VCaP (cell line): ENCODE results near the gene WFIKKN2.
"Not testable (repeated sequence)": the region's sequence is repeated elsewhere in the genome, so short reads cannot be mapped to it uniquely, and the experiment has no call there.

ENCODE experiments used
- H3K27ac ChIP-seq: fragments of 450-650 bp; 2 replicates; pipeline ENCODE4 v1.5.1; 2017
- TF ChIP-seq, protein P1 (sequence below): fragments of 450-650 bp; conservative IDR thresholded peaks from 2 replicates; pipeline ENCODE4 v1.5.1; 2017; ENCODE audit warnings: mild to moderate bottlenecking, moderate library complexity

Gene WFIKKN2

DNA sequence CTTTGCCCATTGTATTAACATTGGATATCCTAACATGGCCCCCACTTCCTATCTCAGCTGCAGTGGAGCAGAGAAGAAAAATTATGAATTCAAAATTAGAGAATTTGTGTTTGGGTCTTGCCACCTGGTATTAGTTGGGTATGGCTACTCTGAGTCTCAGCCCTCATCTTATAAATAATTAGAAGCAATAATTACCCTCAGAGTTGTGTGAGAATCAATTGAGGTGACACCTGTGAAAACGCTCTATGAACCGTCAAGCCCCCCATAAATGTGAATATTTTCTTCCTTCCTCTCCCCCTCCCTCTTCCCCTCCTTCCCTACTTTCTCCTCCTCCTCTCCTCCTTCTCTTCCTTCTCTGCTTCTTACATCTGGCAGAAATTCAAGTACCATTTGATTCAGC is 39.7 kb downstream of the WFIKKN2 start:
- no peak overlapping the region for H3K27ac ChIP-seq
- TF ChIP-seq, protein P1, sequence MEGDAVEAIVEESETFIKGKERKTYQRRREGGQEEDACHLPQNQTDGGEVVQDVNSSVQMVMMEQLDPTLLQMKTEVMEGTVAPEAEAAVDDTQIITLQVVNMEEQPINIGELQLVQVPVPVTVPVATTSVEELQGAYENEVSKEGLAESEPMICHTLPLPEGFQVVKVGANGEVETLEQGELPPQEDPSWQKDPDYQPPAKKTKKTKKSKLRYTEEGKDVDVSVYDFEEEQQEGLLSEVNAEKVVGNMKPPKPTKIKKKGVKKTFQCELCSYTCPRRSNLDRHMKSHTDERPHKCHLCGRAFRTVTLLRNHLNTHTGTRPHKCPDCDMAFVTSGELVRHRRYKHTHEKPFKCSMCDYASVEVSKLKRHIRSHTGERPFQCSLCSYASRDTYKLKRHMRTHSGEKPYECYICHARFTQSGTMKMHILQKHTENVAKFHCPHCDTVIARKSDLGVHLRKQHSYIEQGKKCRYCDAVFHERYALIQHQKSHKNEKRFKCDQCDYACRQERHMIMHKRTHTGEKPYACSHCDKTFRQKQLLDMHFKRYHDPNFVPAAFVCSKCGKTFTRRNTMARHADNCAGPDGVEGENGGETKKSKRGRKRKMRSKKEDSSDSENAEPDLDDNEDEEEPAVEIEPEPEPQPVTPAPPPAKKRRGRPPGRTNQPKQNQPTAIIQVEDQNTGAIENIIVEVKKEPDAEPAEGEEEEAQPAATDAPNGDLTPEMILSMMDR = no peak

DNA sequence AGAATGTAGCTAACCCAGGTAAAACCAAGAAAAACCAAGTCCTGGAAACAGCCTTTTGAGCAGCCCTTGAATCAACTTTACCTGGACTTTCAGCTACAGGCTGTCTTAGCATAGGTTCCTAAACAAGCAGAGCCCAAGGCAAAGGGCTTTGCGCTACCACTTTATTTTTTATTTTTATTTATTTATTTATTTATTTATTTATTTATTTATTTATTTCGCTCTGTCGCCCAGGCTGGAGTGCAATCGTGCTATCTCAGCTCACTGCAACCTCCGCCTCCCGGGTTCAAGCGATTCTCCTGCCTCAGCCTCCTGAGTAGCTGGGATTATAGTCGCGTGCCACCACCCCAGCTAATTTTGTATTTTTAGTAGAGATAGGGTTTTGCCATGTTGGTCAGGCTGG is 41.7 kb downstream of the WFIKKN2 start:
- not testable (repeated sequence) for H3K27ac ChIP-seq

DNA sequence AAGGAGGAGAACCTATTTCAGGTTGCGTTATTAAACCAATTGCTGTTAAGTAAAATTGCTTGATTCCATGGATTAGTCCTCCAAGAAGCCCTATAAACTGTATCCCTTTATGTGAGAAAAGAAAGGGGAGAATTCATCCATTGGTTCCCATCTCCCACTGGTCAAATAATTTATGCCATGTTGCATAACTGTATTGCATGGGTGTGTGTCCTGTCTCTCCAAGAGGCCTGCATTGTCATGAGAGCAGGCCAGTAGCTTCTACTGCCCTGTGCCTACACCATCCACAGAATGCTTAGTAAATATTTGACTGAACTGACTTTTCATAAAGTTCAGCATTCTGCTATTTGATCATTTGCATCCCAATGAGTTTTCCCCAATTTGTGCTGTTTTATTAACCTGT is 42.5 kb downstream of the WFIKKN2 start:
- H3K27ac ChIP-seq = no peak overlapping the region
- TF ChIP-seq, protein P1 = no peak

DNA sequence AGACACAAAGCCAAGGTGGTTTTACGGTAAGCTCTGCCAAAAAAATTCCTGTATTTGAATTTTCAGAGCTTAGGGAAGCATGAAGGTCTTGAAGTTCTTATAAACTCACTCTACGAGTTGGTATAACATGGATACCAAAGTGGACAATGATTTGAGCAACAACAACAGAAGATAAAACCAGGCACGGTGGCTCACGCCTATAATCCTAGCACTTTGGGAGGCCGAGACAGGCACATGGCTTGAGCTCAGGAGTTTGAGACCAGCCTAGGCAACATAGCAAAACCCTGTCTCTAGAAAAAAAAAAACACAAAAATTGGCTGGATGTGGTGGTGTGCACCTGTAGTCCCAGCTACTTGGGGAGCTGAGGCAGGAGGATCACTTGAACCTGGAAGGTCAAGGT is 43.7 kb downstream of the WFIKKN2 start:
- TF ChIP-seq, protein P1 = no peak
- H3K27ac ChIP-seq = no peak overlapping the region

DNA sequence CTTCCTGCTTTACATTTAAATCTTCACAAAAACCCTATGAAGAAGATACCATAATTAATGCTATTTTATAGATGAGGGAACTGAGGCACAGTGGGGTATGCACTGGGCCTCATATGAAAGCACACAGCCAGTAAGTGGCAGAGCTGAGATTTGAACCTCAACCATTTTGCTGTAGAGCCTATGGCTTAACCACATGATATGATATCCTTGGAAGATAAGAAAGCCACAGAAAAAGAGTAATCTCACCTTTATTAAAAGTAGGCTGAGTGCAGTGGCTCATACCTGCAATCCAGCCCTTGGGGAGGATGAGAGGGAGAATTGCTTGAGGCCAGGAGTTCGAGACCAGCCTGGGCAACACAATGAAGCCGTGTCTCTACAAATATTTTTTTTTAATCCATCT is 45.8 kb downstream of the WFIKKN2 start:
- TF ChIP-seq, protein P1 = no peak
- no peak overlapping the region for H3K27ac ChIP-seq

DNA sequence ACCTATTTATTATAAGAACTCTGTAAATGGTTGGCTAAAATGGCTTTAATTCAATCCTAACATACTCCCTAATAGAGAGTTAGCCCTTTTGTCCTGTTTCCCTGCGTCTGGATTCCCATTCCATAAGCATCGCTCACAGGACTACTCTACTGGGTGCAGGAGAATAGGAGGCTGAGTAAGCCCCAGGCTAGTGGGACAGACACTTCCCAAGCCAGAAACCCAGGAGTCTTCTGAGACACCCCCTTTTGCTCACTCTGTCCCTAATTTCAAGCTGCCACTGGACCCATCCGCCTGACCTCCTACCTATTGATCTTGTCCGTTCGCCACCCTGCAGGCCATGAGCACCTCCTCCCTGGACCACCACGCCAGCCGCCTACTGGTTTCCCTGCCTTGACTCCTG is 47.5 kb downstream of the WFIKKN2 start:
- no peak overlapping the region for H3K27ac ChIP-seq
- TF ChIP-seq, protein P1 = no peak

DNA sequence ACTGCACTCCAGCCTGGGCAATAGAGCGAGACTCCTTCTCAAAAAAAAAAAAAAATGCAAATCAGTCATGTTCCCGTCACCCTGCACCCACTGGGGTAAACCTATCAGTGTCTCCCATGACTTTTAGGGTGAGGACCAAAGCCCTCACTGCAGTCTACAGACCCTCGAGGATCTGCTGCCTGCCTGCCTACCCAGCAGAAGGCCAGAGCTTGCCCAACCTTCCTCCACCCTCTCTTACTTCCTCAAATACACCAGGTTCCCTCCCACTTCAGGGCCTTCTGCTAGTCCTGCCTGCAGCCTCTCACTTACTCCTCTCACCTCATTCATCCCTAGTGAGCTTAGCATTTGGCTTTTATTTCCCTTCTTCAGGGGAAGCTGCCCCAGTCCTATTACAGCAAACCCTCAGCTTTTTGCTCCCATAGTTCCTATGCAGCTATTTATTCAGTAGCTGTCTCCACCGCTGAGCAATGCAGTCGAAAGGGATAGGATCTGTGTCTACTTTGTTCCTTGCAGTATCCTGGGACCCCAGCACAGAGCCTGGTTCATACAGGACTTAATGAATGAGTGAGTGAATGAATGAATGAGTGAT is 48.6 kb downstream of the WFIKKN2 start:
- TF ChIP-seq, protein P1 = no peak

DNA sequence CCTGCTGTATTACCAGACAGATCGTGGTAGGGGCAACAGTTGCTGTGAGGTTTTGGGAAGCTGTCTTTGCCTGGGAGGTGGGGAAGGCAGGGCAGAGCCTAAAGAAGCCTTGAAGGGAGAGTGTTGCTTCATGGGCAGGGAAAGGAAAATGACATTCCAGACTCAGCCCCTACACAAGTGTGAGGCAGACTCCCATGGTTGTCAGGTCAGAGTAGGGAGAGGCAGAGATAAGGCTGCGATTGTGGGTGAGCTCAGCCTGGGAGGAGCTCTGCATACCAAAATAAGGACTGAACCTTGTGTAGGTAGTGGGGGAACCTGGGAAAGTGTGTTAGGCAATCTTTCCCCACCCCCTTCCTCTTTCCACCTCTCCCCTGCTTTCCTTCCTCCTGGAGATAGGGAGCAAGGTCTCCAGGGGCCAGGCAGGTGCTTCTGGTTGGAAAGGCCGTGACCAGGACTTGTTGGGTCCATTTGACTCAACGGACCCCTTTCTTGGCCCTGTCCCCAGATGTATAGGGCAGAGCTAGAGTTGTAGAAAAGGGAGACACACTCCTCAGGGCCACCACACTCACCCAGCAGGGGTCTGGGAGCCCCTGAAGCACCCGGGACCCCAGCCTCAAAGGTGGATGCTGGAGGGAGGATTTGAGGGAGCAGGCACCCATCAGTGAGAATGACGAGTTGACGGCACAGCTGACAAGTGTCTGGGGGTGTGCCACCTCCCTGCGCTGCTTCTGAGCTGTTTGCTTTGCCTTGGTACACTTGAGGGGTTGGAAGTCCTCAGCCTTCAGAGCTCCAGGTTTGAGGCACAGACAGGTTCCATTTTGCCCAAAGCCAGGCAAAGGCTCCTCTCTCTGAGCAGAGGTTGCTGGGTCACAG is 49.3 kb downstream of the WFIKKN2 start:
- H3K27ac ChIP-seq = no peak overlapping the region
- TF ChIP-seq, protein P1 = no peak

More for the DNA sequence above, 48.6 kb downstream of the WFIKKN2 start:
- no peak overlapping the region for H3K27ac ChIP-seq
